Stimulated activated CD4-positive, alpha-beta T cell treated with anti-CD3 and anti-CD28 coated beads, Interleukin-4, amount 100 ng/mL, for 4 hours (primary cell): ENCODE measurements around the gene SAMD14.

Source experiments
- DNase-seq, 2 experiments: peaks; one replicate each; pipeline ENCODE4 v3.0.0-alpha.2; 2020

SAMD14 gene

DNA sequence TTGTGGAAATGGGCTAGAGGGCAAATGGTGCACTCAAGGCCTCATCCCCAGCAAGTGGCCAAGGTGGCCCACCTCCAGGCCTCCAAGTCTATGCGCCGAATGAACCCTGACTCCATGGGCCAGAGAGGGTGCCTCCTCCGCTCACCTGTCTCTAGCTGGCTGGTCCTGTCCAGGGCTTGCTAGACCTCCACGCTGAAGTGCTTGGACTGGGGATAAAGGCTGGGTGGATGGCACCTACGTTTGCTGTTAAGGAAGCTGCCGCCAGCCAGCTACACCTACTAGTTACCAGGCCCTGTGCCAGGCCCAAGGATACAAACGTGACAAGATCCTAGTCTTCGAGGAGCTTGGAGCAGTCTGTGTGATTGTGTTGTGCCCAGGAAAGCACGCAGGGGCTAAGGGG is 35.1 kb upstream of the SAMD14 start:
- DNase-seq: no peak

DNA sequence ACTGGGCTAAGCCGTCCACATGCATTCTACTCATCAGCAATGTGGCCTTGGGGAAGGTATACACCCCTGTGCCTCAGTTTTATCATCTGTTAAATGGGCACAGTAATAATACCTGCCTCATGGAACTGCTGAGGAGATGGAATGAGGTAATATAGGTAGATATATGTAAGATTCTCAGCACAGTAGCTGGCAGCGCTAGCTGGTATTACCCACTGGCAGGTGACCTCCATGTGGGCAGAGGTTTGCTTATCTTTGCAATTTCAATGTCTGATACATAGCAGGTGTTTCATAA is 34.7 kb upstream of the SAMD14 start:
- DNase-seq: no peak

GRCh38 chr17:50163843-50164696 is 34.1 kb upstream of the SAMD14 start:
- DNase-seq: peak in 1 of 2 experiments; percentile 24

- DNase-seq: peak in 1 of 2 experiments; percentile 19
Observed at GRCh38 chr17:50162466-50163254, 32.7 kb upstream of the SAMD14 start.

GRCh38 chr17:50161911-50162288 is 31.9 kb upstream of the SAMD14 start:
- DNase-seq: no peak

DNA sequence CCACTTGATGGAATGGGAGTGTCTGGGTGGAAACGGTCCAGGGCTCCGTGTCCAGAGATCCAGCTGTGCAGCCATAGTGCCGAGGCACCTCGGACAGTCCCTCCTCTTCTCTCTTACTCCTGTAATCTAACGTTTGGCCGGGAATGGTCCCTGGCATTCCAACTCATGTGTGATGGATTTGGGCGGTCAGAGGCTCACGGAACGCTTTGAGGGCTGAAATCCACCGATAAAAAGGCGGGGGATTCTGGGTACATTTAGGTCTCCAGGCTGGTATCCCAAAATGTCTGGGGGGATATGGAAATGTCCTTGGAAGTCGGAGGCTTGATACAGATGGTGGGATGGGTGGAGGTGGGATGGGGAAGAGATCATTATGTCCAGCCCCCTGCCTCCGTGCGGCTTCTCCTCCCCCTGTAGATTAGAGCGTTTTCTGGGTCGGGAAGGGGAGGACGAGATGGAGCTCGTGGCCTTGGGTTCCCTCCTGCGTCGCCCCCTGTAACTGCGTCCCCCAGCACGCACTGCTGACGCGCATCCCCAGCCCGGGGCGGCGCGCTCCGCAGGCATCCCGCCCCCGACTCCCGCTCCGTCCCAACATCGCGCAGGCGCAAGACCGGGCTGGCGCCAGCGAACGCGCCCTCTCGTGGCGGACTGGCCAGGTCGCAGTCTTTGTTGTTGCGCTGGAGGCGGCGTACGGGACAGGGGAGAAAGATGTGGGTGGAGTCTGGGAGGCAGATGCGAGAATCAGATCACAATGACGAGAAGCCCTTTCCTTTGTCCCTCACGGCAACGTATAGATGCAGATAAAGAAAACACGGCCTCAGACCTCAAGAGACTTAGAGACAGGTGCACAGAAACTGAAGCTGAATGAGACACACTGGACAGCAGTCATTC is 31.3 kb upstream of the SAMD14 start:
- peak; percentile 95 to 96 for DNase-seq

GRCh38 chr17:50157891-50158290 is 27.9 kb upstream of the SAMD14 start:
- DNase-seq: no peak

DNA sequence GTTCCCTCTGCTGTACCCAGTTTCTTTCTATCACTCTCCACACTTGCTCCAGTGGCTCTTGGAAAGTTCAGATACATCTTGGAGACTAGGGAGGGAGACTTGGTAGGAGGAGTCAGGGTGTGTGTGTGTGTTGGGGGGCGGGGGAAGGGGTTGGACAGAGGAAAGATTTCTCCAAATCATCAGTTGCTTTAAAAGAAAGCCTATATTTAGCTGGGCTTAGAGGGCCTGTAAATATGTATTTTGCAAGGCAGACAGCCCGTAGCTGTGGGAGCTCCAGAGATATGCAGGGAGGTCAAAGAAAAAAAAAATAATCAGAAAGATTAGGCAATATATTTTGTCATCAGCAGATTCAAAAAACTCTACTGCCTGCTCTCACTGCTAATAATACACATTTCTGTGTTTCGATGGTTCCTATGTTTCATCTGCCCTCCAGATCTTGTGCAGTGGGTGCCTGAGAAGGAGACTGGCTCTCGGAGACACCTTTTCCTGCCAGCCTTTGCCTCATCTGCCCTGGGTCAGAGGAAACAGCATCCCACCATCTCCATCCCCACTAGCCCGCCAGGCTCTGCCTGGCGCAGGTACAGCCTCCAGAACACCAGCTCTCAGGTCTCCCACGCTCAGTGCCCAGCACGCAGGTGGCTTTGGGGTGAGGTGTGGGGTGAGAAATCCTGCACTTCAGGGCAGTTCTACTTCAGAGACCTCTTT is 25.3 kb upstream of the SAMD14 start:
- DNase-seq: no peak

DNA sequence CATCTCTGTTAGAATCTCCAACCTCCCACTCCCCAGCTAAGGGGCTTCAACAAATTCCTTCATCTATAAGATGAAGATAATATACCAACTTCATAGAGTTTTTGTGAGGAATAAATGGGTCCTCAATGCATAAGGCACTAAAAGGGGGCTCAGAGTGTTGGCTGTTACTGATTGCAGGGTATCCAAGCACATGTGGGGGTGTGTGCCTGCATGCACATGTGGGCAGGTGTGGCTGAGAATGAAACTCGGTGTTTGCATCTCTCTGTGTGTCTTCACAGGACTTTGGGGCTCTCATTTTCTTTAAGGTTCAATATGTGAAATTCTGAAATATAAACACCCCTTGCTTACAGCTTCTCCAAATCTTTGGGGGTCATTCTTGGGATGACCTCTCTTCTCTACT is 24.6 kb upstream of the SAMD14 start:
- no peak for DNase-seq

GRCh38 chr17:50153650-50154575 is 24.0 kb upstream of the SAMD14 start:
- no peak for DNase-seq

GRCh38 chr17:50152736-50153135 is 22.8 kb upstream of the SAMD14 start:
- no peak for DNase-seq

- DNase-seq: peak; percentile 37 to 45
Observed at GRCh38 chr17:50151937-50152547, 22.1 kb upstream of the SAMD14 start.

GRCh38 chr17:50151041-50151936 is 21.3 kb upstream of the SAMD14 start:
- DNase-seq: peak; percentile 80 to 84

- DNase-seq: no peak
Observed at GRCh38 chr17:50150354-50151040, 20.5 kb upstream of the SAMD14 start, which contains the start of gene PPP1R9B. Gene PPP1R9B (minus strand): TSS chr17:50150677. CDS start chr17:50150513, 164 bp downstream.

DNA sequence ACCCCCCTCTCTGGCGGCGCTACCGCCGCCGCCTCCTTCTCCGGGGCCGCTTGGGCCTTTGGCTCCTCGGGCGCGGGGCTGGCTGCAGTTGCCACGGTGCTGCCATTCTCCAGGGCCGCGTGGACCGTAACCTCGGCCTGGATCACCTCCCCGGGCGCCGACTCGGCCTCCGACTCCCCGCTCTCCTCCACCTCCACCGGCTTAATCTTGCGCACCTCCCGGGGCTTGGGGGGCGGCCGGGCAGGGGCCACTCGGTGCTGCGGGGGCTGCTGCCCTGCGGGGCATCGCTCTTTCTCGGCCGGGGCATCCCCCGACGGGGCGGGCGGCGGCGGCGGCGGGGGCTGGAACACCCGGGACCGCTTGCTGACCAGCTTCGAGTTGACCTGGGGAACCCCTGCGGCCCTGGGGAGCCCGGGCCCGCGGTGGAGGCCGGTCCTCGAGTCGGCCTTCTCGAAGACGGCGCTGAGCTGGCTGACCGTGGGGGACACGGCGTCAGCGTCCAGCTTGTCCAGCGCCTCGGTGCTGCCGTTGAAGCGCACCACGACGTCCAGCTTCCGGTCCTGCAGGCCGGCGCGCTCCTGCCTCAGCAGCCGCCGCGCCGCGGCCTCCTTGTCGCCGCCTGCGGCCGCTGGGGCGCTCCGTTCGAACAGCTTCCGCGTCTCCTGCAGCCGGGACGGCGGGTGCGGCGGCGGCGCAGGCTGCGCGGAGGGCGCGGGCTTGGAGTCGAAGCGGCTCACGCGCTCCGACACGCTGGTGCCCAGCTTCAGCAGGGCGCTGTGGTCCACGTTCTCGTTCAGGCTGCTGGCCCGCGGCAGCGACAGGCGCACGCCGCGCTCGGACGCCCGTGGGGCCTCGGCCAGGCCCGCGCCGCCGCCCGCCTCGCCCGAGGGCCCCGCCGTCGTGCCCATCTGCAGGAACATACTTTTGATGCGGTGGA is 19.7 kb upstream of the SAMD14 start:
- peak; percentile 56 to 57 for DNase-seq

GRCh38 chr17:50149091-50149416 is 19.1 kb upstream of the SAMD14 start:
- no peak for DNase-seq

DNA sequence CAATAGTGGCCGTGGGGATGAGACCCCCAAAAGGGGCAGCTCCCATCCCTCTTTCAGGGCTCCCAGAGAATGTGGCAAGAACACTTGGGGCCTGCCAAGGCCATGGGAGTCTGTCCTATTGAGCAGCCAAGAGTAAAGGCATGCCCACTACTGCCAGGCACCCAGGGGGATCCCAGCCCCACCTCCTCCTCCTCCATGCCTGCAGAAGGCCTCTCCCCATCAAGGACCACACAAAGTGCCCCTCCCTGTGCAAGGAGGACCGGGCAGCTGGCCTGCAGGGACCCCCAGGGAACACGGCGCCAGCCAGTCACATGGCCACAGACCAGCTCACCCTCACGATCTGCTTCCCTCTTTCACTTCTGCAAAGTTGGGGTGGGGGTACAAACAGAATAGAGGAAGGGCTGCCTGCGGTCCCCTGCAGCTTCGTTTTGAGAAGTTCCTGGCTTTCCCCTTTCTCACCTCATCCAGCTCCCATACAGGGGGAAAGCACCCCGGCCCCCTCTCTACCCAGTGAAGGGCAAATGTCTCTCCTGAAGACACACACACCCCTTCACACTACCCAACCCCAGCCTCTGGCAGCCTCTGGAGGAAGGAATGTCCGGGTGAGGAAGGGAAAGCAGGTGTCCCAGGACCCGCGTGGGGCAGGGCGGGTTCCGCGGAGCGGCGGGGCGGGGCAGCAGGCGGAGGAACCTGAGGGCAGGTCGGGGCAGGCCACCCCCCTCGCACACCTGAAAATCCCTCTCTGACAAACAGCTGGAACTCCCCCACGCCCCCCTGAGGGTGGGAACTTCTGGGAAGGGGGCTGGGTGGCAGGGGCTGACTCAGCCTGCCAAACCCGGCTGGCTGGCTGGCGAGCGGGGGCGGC is 18.5 kb upstream of the SAMD14 start:
- DNase-seq: peak; percentile 79 to 94
